HG03378 (cell line): Measurements from ENCODE around the gene TGFBR3.
A peak's percentile ranks its signal among the peaks of the same experiment; 100 is the strongest.

ENCODE experiments used
- ATAC-seq: cut with Tn5 transposase; IDR thresholded peaks from one replicate; pipeline ENCODE4 v1.9.1; 2021; ENCODE audit warnings: mild to moderate bottlenecking, moderate library complexity; ENCODE audit not compliant: unreplicated experiment

TGFBR3 gene

DNA sequence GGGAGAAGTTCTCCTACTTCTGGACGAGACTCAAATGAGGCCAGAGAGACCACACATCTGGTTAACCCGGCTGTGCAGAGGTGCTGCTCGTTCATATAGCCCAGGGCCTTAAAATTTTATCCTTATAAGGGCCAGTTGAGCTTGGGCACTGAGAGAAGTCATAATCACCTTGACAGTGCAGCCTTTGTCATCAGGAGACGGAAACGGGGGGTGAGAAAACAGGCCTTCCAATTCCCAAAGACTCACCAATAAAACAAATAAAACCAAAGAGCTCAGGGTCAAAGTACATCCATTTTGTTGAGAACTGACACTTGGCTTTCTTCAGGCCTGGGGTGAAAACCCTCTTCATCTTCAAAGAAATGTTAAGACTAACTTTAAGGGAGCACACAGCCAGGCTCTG lies 167.1 kb downstream of the TGFBR3 start:
- no peak for ATAC-seq

DNA sequence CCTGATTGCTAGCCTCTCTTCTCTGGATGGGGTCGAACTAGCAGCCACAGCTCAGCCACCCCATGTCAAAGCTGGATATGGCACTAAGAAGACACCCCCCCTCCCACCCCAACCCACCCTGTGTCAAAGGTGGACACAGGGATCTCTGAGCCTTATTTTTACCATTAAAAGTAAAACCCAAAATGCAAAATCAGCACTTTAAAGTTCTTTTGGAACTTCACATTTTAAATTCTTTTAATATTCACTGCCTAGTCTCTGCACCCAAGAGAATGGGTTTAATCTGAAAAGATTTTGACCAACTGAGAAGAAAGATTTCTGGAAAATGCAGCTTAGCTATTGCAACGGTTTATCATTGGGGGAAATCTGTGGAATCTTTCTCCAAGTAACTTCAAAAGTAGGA lies 167.6 kb downstream of the TGFBR3 start:
- ATAC-seq, result no peak

DNA sequence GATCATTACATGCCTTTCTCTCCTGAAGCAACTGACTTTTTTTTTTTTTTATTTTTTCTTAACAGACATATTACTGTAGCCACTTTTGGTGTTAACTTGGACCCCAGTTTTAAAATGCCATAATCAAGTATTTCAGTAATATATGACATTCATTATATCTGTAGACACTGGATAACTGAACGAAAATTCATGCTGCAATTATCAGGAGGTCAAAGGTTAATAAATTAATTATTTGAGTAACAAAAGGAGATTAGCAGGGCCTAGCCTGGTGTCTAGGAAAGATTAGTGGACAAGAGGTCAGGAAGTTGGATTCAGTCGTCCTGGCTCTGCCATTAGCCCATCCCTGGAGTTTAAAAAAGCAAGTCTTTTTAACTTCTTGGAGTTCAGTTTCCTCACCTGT lies 168.1 kb downstream of the TGFBR3 start:
- no peak for ATAC-seq

DNA sequence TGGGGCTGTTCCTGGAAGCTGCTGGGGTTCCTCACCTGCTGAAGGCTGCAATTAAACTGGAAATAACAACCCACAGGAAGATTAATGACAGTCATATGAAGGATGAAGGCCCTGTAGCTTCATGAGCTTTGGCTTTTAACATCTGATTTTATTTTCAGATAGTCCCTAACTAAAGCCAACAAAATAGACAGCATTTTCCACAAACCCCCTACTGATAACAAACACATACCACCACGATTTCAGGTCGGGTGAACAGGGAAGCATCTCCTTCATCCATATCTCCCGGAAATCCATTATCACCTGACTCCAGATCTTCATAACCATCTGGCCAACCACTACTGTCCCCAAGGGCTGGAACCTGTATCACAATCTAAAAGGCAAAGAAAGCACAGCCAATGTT lies 169.6 kb downstream of the TGFBR3 start:
- ATAC-seq, result no peak

DNA sequence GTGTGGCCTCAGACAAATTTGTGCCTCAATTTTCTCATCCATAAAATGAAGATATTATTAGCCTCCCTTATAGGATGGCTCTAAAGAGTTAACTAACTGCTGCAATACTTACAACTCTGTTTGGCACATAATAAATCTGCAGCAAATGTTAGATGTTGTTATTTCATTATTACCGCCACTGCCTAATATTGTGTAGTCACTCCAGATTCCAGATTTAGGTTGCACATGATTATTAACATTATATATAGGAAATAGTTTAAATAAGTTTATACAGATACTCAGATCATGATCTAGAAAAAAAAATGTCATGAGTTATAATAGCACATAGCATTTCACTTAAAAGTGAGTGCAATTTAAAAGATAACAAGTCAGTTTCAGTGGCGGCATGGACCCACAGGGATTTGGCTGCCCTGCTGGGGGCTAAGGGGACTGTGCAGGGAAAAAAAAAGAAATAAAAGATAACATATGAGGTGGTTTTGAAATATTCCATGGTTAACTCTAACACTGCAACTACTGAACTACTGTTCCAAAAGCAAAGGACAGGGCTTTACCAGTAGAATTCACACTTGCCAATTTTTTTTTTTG lies 170.4 kb downstream of the TGFBR3 start:
- ATAC-seq, result no peak

DNA sequence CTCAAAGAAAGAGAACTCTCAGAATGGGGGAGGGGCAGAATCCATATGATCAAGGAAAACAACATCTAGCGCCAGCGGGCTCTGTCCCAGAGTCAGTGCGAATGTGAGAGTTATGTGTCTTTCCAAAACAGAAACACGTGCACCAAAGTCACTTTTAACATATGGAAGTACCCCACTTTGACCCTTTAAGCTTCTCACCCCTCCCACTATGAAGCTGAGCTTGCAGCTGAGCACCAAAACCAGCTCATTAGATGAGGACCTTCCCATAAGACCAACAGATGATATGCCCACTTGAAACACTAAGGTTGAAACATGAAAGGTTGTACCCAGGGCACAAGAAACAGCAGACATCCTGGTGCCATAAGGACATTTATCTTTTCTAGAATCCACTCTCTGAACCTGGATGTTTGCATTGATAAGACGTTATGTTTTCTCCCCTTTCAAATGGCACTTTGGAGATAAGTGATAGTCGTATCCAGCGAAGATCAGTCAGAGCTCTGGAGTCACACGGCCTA lies 171.0 kb downstream of the TGFBR3 start:
- no peak for ATAC-seq

DNA sequence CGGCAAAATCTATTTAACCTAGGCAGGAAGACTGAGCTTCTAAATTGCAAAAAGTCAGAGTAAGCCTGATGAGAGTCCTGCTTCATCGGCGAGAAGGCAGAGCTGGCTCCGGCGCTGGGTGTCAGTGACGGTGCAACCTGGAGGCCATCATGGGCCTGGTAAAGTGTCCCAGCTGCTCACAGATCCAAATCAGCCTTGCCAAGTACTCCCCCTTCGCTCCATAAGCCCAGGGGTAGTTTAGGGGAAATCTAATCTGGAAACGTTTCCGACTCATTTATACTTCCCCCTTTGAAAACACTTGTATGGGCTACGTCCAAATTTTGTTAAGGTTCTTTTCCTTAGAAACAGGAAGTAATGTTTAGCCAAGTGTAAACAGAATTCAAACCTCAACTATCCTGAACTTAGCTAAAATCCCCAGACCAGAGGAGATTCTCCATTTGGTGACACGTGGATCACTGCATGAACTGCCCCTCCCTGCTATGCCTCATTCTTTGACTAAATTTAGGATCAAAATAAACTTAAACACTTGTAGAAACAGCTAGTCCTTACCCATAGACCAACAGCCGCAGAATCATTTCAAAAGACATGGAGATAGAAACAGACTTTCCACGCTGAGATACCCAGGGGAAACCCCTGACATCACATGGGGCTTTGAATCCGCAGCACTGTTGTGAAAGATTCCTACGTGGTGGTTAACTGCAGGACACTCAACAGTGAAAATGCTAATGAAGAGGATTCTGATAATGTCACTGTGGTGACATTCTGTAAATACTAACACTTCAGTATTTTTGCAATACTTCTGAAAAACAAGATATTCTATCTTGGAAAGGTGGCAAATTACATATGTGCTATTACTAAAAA lies 172.7 kb downstream of the TGFBR3 start:
- peak; percentile 79 for ATAC-seq

DNA sequence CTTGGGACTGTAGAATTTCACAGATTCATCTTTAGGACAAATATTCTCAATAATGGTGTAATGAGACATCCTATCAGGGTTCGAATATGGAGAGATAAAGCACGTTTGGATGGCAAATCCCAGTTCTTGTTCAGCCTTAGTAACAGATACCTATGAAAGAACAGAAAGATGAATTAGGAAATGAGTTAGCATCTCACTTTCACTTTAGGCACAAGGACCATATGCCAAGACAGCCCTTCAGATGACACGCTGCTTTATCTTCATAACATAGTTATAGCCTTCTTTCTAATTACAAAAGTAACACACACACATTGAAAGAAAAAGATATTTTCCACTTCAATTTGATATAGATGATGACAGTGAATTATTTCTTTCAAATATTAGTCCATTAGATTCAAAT lies 173.6 kb downstream of the TGFBR3 start:
- no peak for ATAC-seq

DNA sequence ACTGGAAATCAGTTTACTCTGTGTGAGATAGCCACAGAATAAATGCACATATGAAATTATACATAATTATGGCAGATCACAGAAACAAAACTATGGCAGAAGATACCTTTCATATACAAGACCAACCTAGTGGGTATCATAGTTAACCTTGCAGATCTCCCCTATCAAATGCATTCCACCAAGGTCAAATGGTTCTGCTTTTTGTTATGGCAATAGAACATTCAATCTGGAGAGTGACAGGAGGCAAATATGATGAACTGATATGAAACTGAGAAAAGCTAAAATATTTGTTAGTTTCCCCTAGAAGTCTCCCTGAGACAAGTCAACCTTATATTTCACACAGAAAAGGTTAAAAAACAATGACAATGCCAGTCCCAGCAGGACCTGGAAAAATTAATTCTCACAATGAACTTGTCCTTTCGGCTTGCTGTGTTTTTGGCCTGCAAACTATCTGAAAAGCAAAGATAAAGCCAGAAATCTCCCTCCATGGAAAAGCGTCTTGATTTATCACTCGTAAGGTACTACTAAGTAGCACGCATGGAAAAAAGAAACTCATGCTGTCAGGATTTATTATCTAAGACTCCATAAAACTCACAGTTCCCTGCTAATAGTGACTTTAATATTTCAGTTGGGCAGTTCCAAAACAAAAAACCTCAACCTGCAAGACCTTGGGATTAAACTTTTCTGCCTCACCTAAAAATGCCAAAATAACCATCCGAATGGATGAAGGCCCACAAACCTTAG lies 174.3 kb downstream of the TGFBR3 start:
- no peak for ATAC-seq

DNA sequence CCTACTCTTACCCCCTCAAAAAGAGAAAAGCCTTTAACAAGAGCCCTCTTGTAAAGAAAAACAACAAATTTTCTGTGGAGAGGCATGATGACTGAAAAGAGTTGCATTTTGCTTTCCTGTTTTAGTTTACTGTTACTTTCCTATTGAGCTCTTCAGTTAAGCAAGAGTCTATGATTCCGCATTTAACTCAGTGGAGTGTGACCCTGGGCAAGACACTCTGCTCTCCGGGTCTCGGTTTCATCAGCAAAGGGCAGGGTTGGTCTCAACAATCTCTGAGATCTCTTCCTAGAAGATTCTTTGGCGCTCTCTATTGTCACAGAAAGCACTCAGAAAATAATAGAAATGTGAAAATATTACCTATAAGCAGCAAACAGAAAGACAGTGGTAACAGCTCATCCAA lies 175.7 kb downstream of the TGFBR3 start:
- ATAC-seq, result no peak

DNA sequence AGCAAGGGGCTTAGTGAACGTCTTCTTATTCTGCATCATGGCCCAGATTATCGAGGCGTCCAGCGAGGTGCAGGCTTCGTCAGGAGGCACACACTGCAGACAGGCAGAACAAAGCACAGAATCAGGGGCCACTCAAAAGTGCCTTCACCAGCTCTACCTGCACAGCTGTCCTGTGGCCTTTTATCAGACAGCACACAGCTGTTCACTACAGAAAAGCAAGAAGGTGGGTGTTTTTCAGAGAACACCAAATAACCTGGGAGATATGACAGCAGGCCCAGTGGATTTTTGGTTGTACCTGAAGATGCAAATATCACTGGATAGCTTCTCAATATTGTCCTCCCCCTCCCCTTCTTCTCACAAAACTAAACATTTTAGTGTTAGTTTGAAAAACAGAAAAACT lies 177.3 kb downstream of the TGFBR3 start:
- no peak for ATAC-seq

DNA sequence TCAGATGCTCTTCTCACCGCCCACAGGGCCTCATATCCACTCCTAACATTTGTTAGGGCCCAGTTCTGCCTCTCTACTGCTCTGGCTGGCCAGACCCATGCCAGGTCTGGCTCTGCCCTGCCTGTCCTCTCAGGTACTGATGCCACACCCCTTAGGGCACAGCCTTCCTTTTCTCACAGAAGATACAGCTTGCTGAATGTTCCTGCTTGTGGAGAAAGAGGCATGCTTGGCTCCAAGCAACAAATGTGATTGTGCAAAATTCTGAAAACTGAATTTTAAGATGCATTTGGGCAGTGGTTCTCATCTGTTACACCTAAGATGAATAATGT lies 178.1 kb downstream of the TGFBR3 start:
- no peak for ATAC-seq

DNA sequence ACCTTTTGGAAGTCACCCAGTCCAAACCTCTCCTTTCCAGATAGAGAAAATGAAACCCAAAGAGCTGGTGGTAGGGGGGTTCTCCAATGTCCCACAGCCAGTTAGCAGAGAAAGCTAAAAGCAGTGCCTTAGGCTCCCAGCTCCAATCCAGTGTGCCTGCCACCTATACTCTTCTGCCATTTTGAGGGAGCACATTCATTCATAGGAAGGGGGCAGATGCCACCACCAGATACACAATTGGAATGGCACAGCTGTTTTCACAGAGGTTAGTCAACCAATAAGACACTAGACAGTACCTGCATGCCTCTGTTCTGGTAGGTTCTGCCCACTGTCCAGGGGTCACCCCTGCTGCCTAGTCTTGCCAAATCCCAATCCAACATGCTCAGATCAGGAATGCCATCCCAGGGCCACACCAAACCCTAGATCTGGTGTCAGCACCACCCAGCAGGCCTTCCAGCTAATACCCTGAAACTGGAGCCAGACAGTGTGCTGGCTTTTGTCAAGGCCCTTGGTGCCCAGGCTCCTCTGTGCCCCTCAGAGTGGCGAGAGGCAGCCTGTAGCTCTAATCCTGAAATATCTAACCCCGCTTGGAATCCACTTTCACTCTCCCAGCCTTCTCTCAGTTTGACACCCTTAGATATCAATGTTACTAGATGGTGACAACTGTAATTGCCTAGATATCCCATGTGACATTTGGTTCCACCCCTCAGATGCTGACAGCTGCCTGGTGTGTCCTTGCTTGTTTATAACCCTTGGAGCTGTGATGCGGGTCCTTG lies 178.6 kb downstream of the TGFBR3 start:
- ATAC-seq, result no peak

DNA sequence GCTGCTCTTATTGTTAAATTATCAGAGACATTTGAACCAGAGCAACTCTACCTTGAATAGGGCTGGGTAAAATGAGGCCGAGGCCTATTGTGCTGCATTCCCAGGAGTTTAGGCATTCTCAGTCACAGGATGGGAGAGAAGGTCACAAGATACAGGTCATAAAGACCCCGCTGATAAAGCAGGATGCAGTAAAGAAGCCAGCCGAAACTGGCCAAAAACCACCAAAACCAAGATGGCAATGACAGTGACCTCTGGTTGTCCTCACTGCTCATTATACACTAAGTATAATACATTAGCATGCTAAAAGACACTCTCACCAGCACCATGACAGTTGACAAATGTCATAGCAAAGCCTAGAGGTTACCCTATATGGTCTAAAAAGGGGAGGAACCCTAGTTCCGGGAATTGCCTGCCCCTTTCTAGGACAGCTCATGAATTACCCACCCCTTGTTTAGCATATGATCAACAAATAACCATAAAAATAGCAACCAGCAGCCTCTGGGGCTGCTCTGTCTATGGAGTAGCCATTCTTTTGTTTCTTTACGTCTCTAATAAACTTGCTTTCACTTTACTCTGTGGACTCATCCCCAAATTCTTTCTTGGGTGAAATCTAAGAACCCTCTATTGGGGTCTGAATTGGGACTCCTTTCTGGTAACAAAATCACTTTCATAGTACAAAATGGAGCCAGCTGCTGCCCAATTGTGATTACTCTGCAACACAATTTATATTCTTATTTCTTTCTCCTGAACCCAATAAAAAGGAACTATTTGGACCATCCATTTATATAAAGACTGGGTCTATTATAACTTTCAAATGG lies 179.6 kb downstream of the TGFBR3 start:
- no peak for ATAC-seq

DNA sequence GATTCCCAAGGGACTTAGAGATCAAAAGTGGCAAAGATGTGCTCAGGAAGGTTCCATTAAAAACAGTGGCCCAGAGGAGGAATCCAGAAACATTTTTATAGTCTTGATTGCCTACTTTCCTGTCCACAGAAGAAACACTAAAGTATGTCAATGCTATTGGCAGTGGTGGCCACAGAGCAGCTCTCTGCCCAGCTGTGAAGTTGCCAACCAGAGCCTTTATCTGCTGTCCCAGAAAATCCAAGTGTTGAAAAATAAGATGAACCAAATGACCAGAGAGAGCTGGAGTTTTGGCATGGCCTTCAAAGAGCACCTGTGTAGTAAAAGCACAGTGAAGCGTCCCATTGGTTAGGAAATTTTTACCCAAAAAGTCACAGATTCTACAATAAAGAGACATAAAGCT lies 181.2 kb downstream of the TGFBR3 start:
- ATAC-seq, result no peak

DNA sequence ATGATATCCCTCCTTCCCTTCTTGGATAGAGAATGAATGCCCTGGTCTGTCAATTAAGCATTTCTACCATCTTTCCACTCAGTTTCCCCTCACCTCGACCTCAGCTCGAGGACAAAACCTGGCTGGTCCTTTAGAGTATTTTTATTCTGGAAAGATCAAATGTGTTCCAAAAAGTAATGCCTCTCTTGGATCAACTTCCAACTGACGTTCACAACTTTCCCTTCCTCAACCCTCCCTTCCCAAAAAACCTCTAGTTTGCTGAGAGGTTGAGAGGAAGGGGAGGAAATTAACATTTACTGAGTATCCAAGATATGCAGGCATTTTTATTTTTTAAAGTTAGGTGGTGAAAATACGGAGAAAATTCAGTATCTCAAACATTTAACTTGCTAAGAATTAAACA lies 182.9 kb downstream of the TGFBR3 start:
- no peak for ATAC-seq

DNA sequence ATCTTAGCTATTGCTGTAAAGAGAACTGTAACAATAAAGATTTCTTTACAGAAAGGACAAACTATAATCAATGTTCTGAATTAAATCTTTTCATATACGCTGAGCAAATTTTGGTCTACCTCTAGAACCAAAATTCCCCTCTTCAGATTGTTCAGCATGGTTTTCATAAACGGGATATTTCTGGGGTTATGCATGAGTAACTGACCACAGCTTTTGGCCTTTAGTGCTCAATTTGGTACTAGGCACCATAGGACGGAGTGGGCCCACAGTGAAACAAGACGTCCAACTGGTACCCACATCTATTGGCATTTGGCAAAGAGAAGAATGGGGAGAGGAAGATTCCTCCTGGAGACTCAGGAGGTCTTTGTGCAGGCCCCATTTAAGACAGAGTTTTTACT lies 184.5 kb downstream of the TGFBR3 start:
- no peak for ATAC-seq

DNA sequence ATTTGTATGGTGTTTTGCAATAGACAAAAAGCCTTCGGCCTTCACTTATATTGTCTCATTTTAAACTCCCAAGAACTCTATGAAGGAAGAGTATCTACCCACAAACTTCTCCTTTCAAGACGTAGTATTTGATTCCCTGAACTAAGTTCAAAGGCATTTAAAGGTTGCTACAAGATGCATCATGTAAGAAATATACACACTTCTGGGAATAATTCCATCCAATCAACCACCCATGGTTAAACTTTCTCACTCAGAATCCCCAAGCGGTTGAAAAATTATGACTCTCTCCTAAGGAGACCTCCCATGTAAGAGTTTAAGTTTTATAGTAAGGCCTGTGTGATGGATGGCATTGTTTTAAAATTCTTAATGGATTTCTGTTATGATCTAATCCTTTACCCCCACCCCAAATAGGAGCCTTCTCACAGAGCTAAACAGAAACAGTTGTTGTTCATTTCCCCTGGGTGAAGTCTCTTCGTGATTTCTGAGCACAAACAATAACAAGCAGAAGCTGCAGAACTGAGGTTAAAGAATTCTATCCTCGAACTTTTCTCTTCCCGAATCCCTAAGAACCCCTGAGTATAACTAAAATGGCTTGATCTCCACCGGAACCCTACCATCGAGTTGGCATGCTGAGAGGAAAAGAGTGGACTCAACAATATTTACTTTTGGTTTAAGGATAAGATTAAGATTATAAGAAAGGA lies 185.0 kb downstream of the TGFBR3 start:
- ATAC-seq, result no peak

DNA sequence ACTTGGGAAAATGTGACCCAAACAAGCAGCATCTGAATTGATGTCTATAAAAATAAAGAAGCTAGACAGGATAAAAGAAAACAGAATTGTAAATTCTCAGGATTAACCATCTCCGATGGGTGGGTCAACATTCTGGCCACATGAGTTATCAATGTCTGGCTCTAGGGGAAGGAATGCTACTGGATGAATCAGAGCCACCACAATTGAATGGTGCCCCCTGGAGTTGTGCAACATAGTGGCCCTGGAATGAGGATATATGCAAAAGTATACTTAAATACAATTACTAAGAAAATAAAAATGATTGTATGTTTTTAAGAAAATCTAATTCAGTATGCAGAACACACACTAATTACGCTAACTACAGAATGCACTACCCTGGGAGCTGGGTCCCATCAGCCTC lies 185.6 kb downstream of the TGFBR3 start:
- no peak for ATAC-seq
